Measurements from ENCODE around the gene KRTAP10-5.
"Not testable (repeated sequence)": the region's sequence is repeated elsewhere in the genome, so short reads cannot be mapped to it uniquely, and the experiment has no call there.

KRTAP10-5 gene

GRCh38 chr21:44590311-44590721, 9.9 kb upstream of the KRTAP10-5 start:
- no peak for FAIRE-seq

- FAIRE-seq = no peak
Observed at GRCh38 chr21:44589586-44590305, 9.3 kb upstream of the KRTAP10-5 start.

GRCh38 chr21:44589094-44589493, 8.7 kb upstream of the KRTAP10-5 start:
- FAIRE-seq = no peak

- FAIRE-seq = no peak
Observed at GRCh38 chr21:44585892-44586291, 5.5 kb upstream of the KRTAP10-5 start.

- FAIRE-seq = no peak
Observed at GRCh38 chr21:44583800-44584147, 3.4 kb upstream of the KRTAP10-5 start.

- FAIRE-seq = no peak
Observed at GRCh38 chr21:44583089-44583799, 2.8 kb upstream of the KRTAP10-5 start.

GRCh38 chr21:44582055-44582454, 1.7 kb upstream of the KRTAP10-5 start:
- FAIRE-seq = no peak

- no peak for FAIRE-seq
Observed at GRCh38 chr21:44581158-44581557, 754 bp upstream of the KRTAP10-5 start.

GRCh38 chr21:44579833-44580144, 615 bp downstream of the KRTAP10-5 start:
- FAIRE-seq = no peak

GRCh38 chr21:44579056-44579832, 1.2 kb downstream of the KRTAP10-5 start:
- FAIRE-seq = no peak

- FAIRE-seq = no peak
Observed at GRCh38 chr21:44578371-44579055, 1.9 kb downstream of the KRTAP10-5 start.

GRCh38 chr21:44576025-44576420, 4.4 kb downstream of the KRTAP10-5 start:
- no peak for FAIRE-seq

GRCh38 chr21:44575307-44576024, 4.9 kb downstream of the KRTAP10-5 start:
- no peak for FAIRE-seq

GRCh38 chr21:44574457-44575306, 5.7 kb downstream of the KRTAP10-5 start:
- FAIRE-seq = no peak

GRCh38 chr21:44573630-44574456, 6.6 kb downstream of the KRTAP10-5 start, which contains the start of gene KRTAP10-4:
Gene KRTAP10-4 (plus strand): TSS chr21:44573729. CDS start chr21:44573759, 30 bp downstream.
- not testable (repeated sequence) for FAIRE-seq

GRCh38 chr21:44572959-44573583, 7.3 kb downstream of the KRTAP10-5 start:
- no peak for FAIRE-seq

- FAIRE-seq = no peak
Observed at GRCh38 chr21:44571844-44572782, 8.3 kb downstream of the KRTAP10-5 start.

GRCh38 chr21:44571296-44571695, 9.1 kb downstream of the KRTAP10-5 start:
- no peak for FAIRE-seq
